Effector memory CD4-positive, alpha-beta T cell (primary cell): ENCODE data around the gene HNF1B.

ENCODE experiments used
- DNase-seq, 3 donors: peaks; one replicate each; pipeline ENCODE4 v3.0.0-alpha.2; 2020
- H3K27ac ChIP-seq: 2 replicates; pipeline ENCODE4 v1.7.0; 2013; ENCODE audit warnings: mild to moderate bottlenecking, low read length, moderate library complexity; ENCODE audit not compliant: insufficient read depth, poor library complexity, severe bottlenecking
- H3K27me3 ChIP-seq: replicated peaks from 2 replicates; pipeline ENCODE4 v1.7.0; 2013; ENCODE audit warnings: mild to moderate bottlenecking, low read length; ENCODE audit not compliant: insufficient read depth, control insufficient read depth, poor library complexity, severe bottlenecking
- H3K36me3 ChIP-seq: 2 replicates; pipeline ENCODE4 v1.7.0; 2013; ENCODE audit warnings: mild to moderate bottlenecking, low read length, moderate library complexity; ENCODE audit not compliant: control insufficient read depth, insufficient read depth
- H3K4me1 ChIP-seq: 2 replicates; pipeline ENCODE4 v1.7.0; 2013; ENCODE audit warnings: low read length, mild to moderate bottlenecking; ENCODE audit not compliant: control insufficient read depth, insufficient read depth, poor library complexity, severe bottlenecking
- H3K4me3 ChIP-seq: 2 replicates; pipeline ENCODE4 v1.7.0; 2013; ENCODE audit warnings: low read length, low read depth, mild to moderate bottlenecking; ENCODE audit not compliant: insufficient read depth, poor library complexity, severe bottlenecking
- H3K9me3 ChIP-seq: 2 replicates; pipeline ENCODE4 v1.7.0; 2013; ENCODE audit warnings: mild to moderate bottlenecking, low read length, moderate library complexity; ENCODE audit not compliant: control insufficient read depth

Gene HNF1B

DNA sequence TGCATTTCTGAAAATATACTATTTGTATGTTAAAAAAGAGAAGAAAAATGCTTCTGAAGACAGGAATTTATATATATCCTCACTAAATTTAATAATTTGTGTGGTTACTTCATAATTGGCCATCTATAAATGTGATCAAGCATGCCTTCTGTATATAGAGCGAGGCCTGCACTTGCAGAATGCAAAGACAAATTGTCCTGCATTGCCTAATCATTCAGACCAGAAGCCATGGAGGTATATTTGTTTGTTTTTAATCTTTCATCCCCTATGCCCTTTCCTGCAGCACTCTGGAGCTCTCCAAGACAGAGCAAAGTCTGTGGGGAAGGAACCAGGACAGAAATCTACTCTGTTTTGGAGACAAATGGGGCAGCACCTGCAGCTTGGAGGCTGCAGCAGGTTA, 77.8 kb downstream of the HNF1B start:
- Histone ChIP-seq H3K36me3 (no peaks in the 10 kb centered on the region), H3K27ac (no peak overlapping the region), H3K4me3 (no peak overlapping the region), H3K4me1 (no peaks in the 10 kb centered on the region), H3K27me3 (no peaks in the 10 kb centered on the region), H3K9me3 (no peaks in the 10 kb centered on the region)
- DNase-seq = no peak

DNA sequence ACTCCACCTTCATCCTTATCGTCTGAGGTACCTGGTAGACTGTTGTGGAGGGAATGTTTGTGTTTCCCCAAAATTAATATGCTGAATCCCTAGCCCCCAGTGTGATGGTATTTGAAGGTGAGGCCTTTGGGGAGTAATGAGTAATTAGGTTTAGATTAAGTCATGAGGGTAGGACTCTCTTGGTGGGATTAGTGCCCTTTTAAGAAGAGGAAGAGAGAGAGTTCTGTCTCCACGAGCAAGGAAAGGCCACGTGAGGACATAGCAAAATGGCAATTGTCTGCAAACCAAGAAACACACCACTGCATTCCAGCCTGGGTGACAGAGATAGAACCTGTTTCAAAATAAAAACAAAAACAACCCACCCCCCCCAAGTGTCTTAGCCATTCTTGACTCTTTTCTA, 80.6 kb downstream of the HNF1B start:
- no peaks in the 10 kb centered on the region for H3K4me1 ChIP-seq
- DNase-seq = no peak
- no peaks in the 10 kb centered on the region for H3K27me3 ChIP-seq
- no peaks in the 10 kb centered on the region for H3K9me3 ChIP-seq
- H3K27ac ChIP-seq = no peak overlapping the region
- H3K36me3 ChIP-seq = no peaks in the 10 kb centered on the region
- H3K4me3 ChIP-seq = no peak overlapping the region

DNA sequence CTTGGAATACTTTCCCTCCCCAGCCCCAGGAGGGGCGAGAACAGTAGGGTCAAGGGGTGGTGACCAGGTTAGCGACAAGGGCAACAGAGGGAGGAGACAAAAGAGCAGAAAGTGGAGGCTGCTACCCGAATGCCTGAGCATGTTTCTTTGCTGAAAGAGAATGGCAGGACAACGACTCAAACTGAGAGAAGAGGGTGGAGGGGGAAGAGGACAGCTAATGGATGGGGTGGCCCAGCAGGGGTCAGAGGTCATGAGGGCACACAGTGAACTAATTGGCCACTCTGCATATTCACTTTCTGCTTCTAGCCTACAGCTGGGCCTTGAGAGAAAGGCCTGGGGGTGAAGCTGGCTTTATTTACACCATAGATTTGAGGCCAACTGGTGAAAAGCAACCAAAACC, 82.5 kb downstream of the HNF1B start:
- H3K27me3 ChIP-seq = no peaks in the 10 kb centered on the region
- no peak for DNase-seq
- no peaks in the 10 kb centered on the region for H3K9me3 ChIP-seq
- no peak overlapping the region for H3K27ac ChIP-seq
- H3K4me1 ChIP-seq = no peaks in the 10 kb centered on the region
- H3K4me3 ChIP-seq = no peak overlapping the region
- H3K36me3 ChIP-seq = no peaks in the 10 kb centered on the region

DNA sequence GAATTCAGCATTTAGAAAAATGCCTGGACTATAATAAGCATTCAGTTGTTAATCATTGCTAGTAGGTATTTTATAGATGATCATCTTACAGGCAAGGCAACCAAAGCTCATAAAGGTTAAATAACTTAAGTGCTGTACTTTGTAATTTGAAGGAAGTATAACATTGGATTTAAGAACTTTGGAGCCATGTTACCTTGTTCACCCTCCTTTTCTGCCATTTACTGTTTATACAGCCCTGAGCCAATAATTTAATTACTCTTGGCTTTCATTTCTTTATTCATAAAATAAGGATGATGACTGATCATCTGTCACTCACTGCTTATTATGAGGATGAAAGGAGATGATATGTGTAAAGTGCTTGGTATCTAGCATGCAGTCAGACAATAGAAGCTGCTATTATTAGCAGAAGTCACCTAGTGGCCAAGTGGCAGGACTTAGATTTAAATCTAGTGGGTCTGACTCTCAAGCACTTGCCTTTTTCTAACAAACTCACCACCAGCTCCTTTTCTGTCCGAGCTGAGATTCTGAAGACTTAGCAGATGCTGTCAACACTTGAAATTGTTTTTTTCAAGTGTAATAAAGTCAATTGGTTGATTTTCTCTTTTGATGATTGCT, 83.4 kb downstream of the HNF1B start:
- no peak overlapping the region for H3K4me3 ChIP-seq
- H3K36me3 ChIP-seq = no peaks in the 10 kb centered on the region
- H3K9me3 ChIP-seq = no peaks in the 10 kb centered on the region
- DNase-seq = no peak
- no peaks in the 10 kb centered on the region for H3K4me1 ChIP-seq
- no peak overlapping the region for H3K27ac ChIP-seq
- H3K27me3 ChIP-seq = no peaks in the 10 kb centered on the region

DNA sequence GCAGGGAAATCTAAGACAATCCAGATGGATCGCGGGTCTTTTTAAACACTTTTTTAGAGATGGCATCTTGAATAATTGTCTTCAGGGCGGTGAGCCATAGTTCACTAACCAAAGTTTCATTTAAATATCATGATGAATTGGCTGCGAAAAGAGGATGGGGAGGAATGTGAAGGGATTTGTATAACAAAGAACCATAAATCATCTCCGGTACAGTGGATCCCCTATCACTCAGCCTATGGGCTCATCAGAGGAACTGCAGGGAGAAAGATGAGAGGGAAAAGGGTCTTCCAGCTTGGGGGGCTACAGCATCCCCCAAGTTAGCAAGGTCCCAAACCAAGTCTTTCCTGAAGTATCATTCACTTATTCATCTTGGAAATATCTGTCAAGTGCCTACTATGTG, 84.9 kb downstream of the HNF1B start:
- no peak for DNase-seq
- Histone ChIP-seq H3K27me3 (no peaks in the 10 kb centered on the region), H3K27ac (no peak overlapping the region), H3K36me3 (no peaks in the 10 kb centered on the region), H3K9me3 (no peaks in the 10 kb centered on the region), H3K4me3 (no peak overlapping the region), H3K4me1 (no peaks in the 10 kb centered on the region)

DNA sequence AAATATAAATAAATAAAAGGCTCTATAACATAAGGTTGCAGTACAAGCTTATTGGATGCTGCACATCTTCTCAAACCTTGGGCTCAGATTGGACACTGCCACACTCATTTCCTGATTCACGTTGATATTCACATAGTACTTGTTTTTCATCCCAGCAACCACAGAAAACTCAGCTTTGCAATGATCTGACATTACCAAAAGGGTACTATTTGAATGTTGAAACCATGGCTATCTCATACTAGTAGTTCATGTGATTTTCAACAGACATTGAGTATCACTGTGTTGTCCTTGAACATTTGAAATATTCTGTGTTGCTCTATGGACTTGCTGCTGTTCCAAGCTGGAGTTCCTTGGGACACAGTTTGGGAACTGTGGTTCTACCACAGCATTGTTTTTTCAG, 87.7 kb downstream of the HNF1B start:
- H3K9me3 ChIP-seq = no peaks in the 10 kb centered on the region

DNA sequence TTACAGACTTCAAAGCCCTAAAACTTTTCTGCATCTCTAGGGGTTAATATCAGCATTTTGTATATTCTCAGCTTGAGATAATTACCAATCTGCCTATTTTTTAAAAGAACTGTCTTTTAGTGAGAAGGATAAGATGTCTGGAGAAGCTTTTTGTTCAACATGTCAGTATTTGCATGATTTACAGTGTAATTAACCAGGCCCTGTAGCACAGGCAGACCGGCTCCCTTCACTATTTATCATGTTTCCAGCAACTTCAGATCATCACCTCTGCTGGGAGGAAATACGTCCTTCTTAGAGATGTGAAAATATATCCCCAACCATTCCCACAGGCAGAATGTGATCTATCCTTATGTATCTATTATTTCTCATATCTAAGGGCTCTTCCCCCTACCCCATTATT, 93.0 kb downstream of the HNF1B start:
- H3K4me3 ChIP-seq = no peak overlapping the region
- H3K36me3 ChIP-seq = no peaks in the 10 kb centered on the region
- no peak overlapping the region for H3K27ac ChIP-seq
- no peaks in the 10 kb centered on the region for H3K9me3 ChIP-seq
- H3K27me3 ChIP-seq = no peaks in the 10 kb centered on the region
- no peak for DNase-seq
- H3K4me1 ChIP-seq = no peaks in the 10 kb centered on the region

More for the DNA sequence above, 87.7 kb downstream of the HNF1B start:
- H3K36me3 ChIP-seq = no peaks in the 10 kb centered on the region
- H3K27ac ChIP-seq = no peak overlapping the region
- H3K4me1 ChIP-seq = no peaks in the 10 kb centered on the region
- H3K4me3 ChIP-seq = no peak overlapping the region
- no peaks in the 10 kb centered on the region for H3K27me3 ChIP-seq
- DNase-seq = no peak

DNA sequence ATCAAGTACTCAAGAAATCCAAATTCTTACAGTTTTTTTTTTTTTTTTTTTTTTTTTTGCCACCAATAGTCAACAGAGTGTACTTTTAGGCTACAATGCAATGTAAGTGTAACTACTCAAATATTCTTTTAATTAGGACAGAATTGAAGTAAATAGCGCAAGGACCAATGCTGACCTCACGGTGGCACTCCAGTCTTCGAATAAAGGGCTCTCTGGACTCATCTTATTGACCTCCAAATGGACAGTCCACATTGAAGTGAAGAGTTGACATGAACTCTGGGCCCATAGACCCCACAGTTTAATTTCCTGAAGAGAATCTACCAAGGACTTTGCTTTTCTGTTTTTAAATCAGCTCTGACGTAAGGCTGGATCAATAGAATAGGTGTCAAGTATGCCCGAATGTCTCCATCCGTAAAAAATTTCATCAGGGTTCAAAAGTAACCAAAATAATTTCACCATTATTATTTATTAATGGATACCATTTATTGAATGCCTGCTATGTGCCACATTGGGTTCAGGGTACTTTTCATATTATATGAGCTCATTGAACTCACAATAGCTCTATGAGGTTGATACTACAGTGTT, 94.3 kb downstream of the HNF1B start:
- no peak for DNase-seq

DNA sequence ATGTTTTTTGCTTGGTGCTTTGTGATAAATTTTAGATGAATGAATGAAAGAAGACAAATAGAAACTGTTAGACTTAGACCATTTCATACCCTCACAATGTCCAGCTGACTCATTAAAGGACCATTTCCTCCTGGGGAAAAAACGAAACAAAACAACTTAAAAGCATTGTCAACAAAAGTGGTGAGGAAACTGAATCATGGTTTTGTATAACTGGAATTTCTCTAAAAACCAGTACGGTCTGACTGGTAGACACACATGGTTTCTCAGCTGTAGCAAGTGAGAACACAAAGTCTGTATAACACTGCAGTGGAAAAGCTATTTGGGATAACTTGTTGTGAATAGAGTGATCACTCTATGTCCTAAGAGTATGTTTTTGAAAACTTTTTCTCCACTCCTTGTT, 96.3 kb downstream of the HNF1B start:
- Histone ChIP-seq H3K4me1 (no peaks in the 10 kb centered on the region), H3K4me3 (no peak overlapping the region), H3K27me3 (no peaks in the 10 kb centered on the region), H3K27ac (no peak overlapping the region), H3K9me3 (no peaks in the 10 kb centered on the region), H3K36me3 (no peaks in the 10 kb centered on the region)
- DNase-seq = no peak

More for the DNA sequence above, 94.3 kb downstream of the HNF1B start:
- Histone ChIP-seq H3K36me3 (no peaks in the 10 kb centered on the region), H3K27me3 (no peaks in the 10 kb centered on the region), H3K9me3 (no peaks in the 10 kb centered on the region), H3K4me3 (no peak overlapping the region), H3K27ac (no peak overlapping the region), H3K4me1 (no peaks in the 10 kb centered on the region)

DNA sequence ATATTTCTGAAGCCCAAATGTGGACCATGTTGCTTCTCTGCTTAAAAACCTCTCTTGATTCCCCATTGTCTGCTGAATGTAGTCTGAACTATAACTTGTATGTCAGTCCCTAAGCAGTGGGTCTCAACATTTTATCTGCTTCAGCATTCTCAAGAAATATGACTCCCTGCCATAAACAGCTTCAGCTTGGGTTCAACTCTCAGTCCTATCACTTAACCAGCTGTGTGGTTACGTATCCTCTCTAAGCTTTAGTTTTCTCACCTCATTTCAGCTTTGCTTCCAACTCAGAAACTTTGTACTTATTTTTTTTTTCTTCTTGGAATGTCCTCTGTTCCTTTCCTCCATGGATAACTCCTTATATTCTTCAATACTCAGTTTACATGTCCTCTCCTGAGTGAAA, 97.0 kb downstream of the HNF1B start:
- Histone ChIP-seq H3K27me3 (no peaks in the 10 kb centered on the region), H3K4me3 (no peak overlapping the region), H3K36me3 (no peaks in the 10 kb centered on the region), H3K4me1 (no peaks in the 10 kb centered on the region), H3K9me3 (no peaks in the 10 kb centered on the region), H3K27ac (no peak overlapping the region)
- no peak for DNase-seq
